B cell (primary cell): ENCODE data around the gene KCTD2. TPM values are rescaled to one million over a fixed set of nuclear protein-coding genes. Genes with fewer than 3 reads are reported as not detected.
A peak's percentile ranks its signal among the peaks of the same experiment; 100 is the strongest.

ENCODE experiments used
- ATAC-seq: fragments of 200-7000 bp; cut with Tn5 transposase; one replicate; pipeline ENCODE4 v1.10.0; 2021; ENCODE audit warnings: low read depth, mild to moderate bottlenecking, moderate number of reproducible peaks, moderate library complexity
- CTCF ChIA-PET: fragments of 350-600 bp; sonication (Branson Sonifier 250); formaldehyde crosslinking; loops from one replicate; lab custom pipeline; 2021; ENCODE audit warnings: antibody characterized with exemption, inconsistent platforms; lab: Charles Lee
- POLR2A ChIA-PET: fragments of 350-600 bp; sonication (Branson Sonifier 250); formaldehyde crosslinking; loops from one replicate; lab custom pipeline; 2021; ENCODE audit warnings: antibody characterized with exemption; lab: Charles Lee
- DNase-seq: peaks from one replicate; pipeline ENCODE4 v3.0.0; 2013
- H2AFZ ChIP-seq: 2 replicates; pipeline ENCODE4 v1.6.1; 2012; ENCODE audit warnings: mild to moderate bottlenecking, low read depth, low read length; ENCODE audit not compliant: insufficient read depth, poor library complexity, severe bottlenecking
- H3K27ac ChIP-seq, 2 donors: 1 replicate in 1 of 2; 2 replicates in 1 of 2; pipeline ENCODE4 v1.5.1; 2012 to 2013; ENCODE audit warnings: low read length in 2 of 2, mild to moderate bottlenecking in 2 of 2, moderate library complexity in 1 of 2
- H3K27me3 ChIP-seq, 4 experiments: fragments of 200-600 bp in 1 of 4; sonication (generic) in 1 of 4; replicated peaks in 1 of 4; 1 replicate in 2 of 4; 2 replicates in 2 of 4; pipeline versions ENCODE4 v1.6.1 to v1.7.0; 2013 to 2016; ENCODE audit warnings: low read length in 3 of 4, mild to moderate bottlenecking in 2 of 4, mixed read lengths in 1 of 4, moderate library complexity in 1 of 4; ENCODE audit not compliant: insufficient read depth in 4 of 4, control insufficient read depth in 3 of 4; ENCODE audit errors: control extremely low read depth in 1 of 4
- H3K36me3 ChIP-seq, 2 experiments: replicated peaks in 1 of 2; 1 replicate in 1 of 2; 2 replicates in 1 of 2; pipeline versions ENCODE4 v1.6.1 to v1.7.1; 2013; ENCODE audit warnings: low read length in 1 of 2; ENCODE audit not compliant: insufficient read depth in 2 of 2, control insufficient read depth in 1 of 2; ENCODE audit errors: control extremely low read depth in 1 of 2, extremely low read depth in 1 of 2
- H3K4me1 ChIP-seq, 2 donors: fragments of 200-600 bp in 1 of 2; sonication (generic) in 1 of 2; 1 replicate in 1 of 2; 2 replicates in 1 of 2; pipeline versions ENCODE4 v1.5.1 to v1.6.1; 2013 to 2017; ENCODE audit warnings: low read length in 2 of 2; ENCODE audit not compliant: control insufficient read depth in 2 of 2, insufficient read depth in 2 of 2
- H3K4me2 ChIP-seq: replicated peaks from 2 replicates; pipeline ENCODE3; 2012; ENCODE audit warnings: mild to moderate bottlenecking, low read depth, low read length; ENCODE audit not compliant: poor library complexity, severe bottlenecking
- H3K4me3 ChIP-seq, 5 experiments: fragments of 200-600 bp in 1 of 5; sonication (generic) in 1 of 5; 1 replicate in 3 of 5; 2 replicates in 2 of 5; pipeline versions ENCODE4 v1.5.1 to v1.7.0; 2011 to 2016; ENCODE audit warnings: low read length in 4 of 5, mild to moderate bottlenecking in 4 of 5, low read depth in 2 of 5, control low read depth in 1 of 5, moderate library complexity in 1 of 5; ENCODE audit not compliant: insufficient read depth in 1 of 5; ENCODE audit errors: control extremely low read depth in 1 of 5, extremely low read depth in 1 of 5
- H3K79me2 ChIP-seq: fragments of 200-600 bp; sonication (generic); one replicate; pipeline ENCODE4 v1.6.0; 2016; ENCODE audit warnings: low read length; ENCODE audit not compliant: control insufficient read depth, insufficient read depth
- H3K9ac ChIP-seq: fragments of 200-600 bp; sonication (generic); 2 replicates; pipeline ENCODE4 v1.6.1; 2017; ENCODE audit warnings: mild to moderate bottlenecking, low read length, moderate library complexity
- H3K9me3 ChIP-seq, 3 donors: one replicate each; pipeline versions ENCODE4 v1.6.1 to v1.7.1; 2013; ENCODE audit warnings: low read length in 2 of 3; ENCODE audit not compliant: control insufficient read depth in 2 of 3, insufficient read depth in 1 of 3; ENCODE audit errors: control extremely low read depth in 1 of 3
- H4K20me1 ChIP-seq: 2 replicates; pipeline ENCODE4 v1.6.0; 2012; ENCODE audit warnings: mild to moderate bottlenecking, low read length; ENCODE audit not compliant: insufficient read depth, control insufficient read depth, poor library complexity, severe bottlenecking
- H3K27ac Mint-ChIP-seq: one replicate; pipeline ENCODE4 v1.8.0; 2021; ENCODE audit warnings: mixed read lengths
- H3K27me3 Mint-ChIP-seq: one replicate; pipeline ENCODE4 v1.8.0; 2021; ENCODE audit warnings: mixed read lengths
- H3K4me1 Mint-ChIP-seq: one replicate; pipeline ENCODE4 v1.8.0; 2021; ENCODE audit warnings: mixed read lengths
- H3K4me3 Mint-ChIP-seq: one replicate; pipeline ENCODE4 v1.8.0; 2021; ENCODE audit warnings: mixed read lengths
- H3K9me3 Mint-ChIP-seq: one replicate; pipeline ENCODE4 v1.8.0; 2022; ENCODE audit warnings: mixed read lengths; ENCODE audit not compliant: insufficient read depth
- CTCF ChIP-seq: fragments of 200-600 bp; IDR thresholded peaks from one replicate; pipeline ENCODE4 v1.8.0; 2022; ENCODE audit warnings: antibody characterized with exemption, mild to moderate bottlenecking
- EZH2 ChIP-seq: IDR thresholded peaks from 2 replicates; pipeline ENCODE4 v1.6.1; 2012; ENCODE audit warnings: borderline replicate concordance, low read depth, mild to moderate bottlenecking, moderate library complexity, low read length; ENCODE audit not compliant: insufficient read depth, poor library complexity, severe bottlenecking
- WGBS: methylation state at CpG from one replicate; pipeline ENCODE4 v1.1.5; 2013; ENCODE audit warnings: missing lambda C conversion rate; ENCODE audit not compliant: insufficient coverage; 5-methylcytosine and 5-hydroxymethylcytosine counted together
- intact Hi-C: fragments of 100-400 bp; cut with micrococcal nuclease; formaldehyde crosslinking; loops from one replicate; pipeline ENCODE4 v1.10.0; 2022
- polyA plus RNA-seq: library from polyadenylated mRNA; depleted of rRNA; stranded (reverse); fragments of >200 nt; gene quantifications from 2 replicates; pipeline ENCODE4 v1.2.3, GENCODE V29; 2012
- total RNA-seq, 2 donors: library from RNA; stranded (reverse); fragments of 120-200 nt in 1 of 2; gene quantifications; 1 replicate in 1 of 2; 2 replicates in 1 of 2; pipeline versions ENCODE4 v1.2.3 to v1.2.4, GENCODE V29; 2013 to 2022

Gene KCTD2
- total and polyA plus RNA-seq, 2 donors (not counting 1 experiment from before 2014, with no cell fraction given), result 15.7 to 23.2 TPM

- no peaks in the 10 kb centered on the region for H3K27me3 Mint-ChIP-seq
- ChIA-PET POLR2A (interaction anchor here (0.6 to 2.8 kb wide), 4 partner anchors 12 to 44 kb away, joined by 3 to 8 read pairs (median 4); partner anchors contain the start of gene NT5C), CTCF (interaction anchor here (0.6 to 11.4 kb wide), 10 partner anchors 10 to 159 kb away, joined by 4 to 373 read pairs (median 8); partner anchors contain the start of genes MIF4GD, NT5C and NUP85)
- H3K4me3 ChIP-seq, result no peak overlapping the region
- H3K4me1 ChIP-seq, result peaks cover 43 to 50% of the 10 kb centered on the region in 2 donors
- ATAC-seq (no peak), DNase-seq (no peak)
- H3K27me3 ChIP-seq, result no peaks in the 10 kb centered on the region
- H3K4me3 Mint-ChIP-seq, result peak overlapping the region; percentile 63
- H3K36me3 ChIP-seq, result no peaks in the 10 kb centered on the region
- no peak overlapping the region for H3K9ac ChIP-seq
- peaks cover 29% of the 10 kb centered on the region for H3K79me2 ChIP-seq
- no peaks in the 10 kb centered on the region for H4K20me1 ChIP-seq
- no peak overlapping the region for H3K27ac ChIP-seq
- no peak overlapping the region for H2AFZ ChIP-seq
- TF ChIP-seq EZH2 (no peak), CTCF (no peak)
- no peaks in the 10 kb centered on the region for H3K9me3 ChIP-seq
- intact Hi-C loops, result no loop called here
- 98% methylated on average over 5 of the region's 7 CpGs for WGBS
- peak overlapping the region; percentile 60 for H3K27ac Mint-ChIP-seq
- no peaks in the 10 kb centered on the region for H3K9me3 Mint-ChIP-seq
- H3K4me2 ChIP-seq, result no peak overlapping the region
- H3K4me1 Mint-ChIP-seq, result peaks cover 50% of the 10 kb centered on the region
These were observed 64.8 kb downstream of the KCTD2 start for GRCh38 chr17:75111777-75112335.
